ENCODE data around the gene ATG10. TPM values are rescaled to one million over a fixed set of nuclear protein-coding genes. Genes with fewer than 3 reads are reported as not detected.

Gene ATG10
- total RNA-seq, 4 donors from 2014 or later: 1.0 to 15.4 (median 6.5) TPM

- intact Hi-C loops (cut with DNase I; ENCODE audit: low total_unique reads): no loop called here
- Histone ChIP-seq H3K36me3 (no peaks in the 10 kb centered on the region), H3K27me3 (no peaks in the 10 kb centered on the region), H3K9me3 (no peaks in the 10 kb centered on the region), H3K4me1 (no peaks in the 10 kb centered on the region), H3K4me3 (peak overlapping the region; percentile 80 to 87), H3K27ac (peak overlapping the region; percentile 84 to 90)
- DNase-seq: no peak
- TF ChIP-seq, protein P1, sequence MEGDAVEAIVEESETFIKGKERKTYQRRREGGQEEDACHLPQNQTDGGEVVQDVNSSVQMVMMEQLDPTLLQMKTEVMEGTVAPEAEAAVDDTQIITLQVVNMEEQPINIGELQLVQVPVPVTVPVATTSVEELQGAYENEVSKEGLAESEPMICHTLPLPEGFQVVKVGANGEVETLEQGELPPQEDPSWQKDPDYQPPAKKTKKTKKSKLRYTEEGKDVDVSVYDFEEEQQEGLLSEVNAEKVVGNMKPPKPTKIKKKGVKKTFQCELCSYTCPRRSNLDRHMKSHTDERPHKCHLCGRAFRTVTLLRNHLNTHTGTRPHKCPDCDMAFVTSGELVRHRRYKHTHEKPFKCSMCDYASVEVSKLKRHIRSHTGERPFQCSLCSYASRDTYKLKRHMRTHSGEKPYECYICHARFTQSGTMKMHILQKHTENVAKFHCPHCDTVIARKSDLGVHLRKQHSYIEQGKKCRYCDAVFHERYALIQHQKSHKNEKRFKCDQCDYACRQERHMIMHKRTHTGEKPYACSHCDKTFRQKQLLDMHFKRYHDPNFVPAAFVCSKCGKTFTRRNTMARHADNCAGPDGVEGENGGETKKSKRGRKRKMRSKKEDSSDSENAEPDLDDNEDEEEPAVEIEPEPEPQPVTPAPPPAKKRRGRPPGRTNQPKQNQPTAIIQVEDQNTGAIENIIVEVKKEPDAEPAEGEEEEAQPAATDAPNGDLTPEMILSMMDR (IDR thresholded peaks at IDR 0.05): no peak
- TF ChIP-seq POLR2A (IDR thresholded peaks at IDR 0.05): no peak
These were observed 305.8 kb downstream of the ATG10 start for GRCh38 chr5:82277613-82277986.

GRCh38 chr5:82277987-82278710 is 306.3 kb downstream of the ATG10 start, which contains the start of gene RPS23:
Gene RPS23 (minus strand): TSS chr5:82278354. CDS start chr5:82278323, 31 bp downstream.
- Histone ChIP-seq H3K27me3 (no peaks in the 10 kb centered on the region), H3K4me1 (no peaks in the 10 kb centered on the region), H3K4me3 (peak within 1 kb of the TSS; percentile 80 to 87), H3K27ac (peak within 1 kb of the TSS; percentile 84 to 90), H3K36me3 (no peaks in the 10 kb centered on the region), H3K9me3 (no peaks in the 10 kb centered on the region)
- DNase-seq: peak; percentile 88 to 89
- TF ChIP-seq, protein P1 (IDR thresholded peaks at IDR 0.05): peak in 2 of 4 experiments; percentile 10 to 28
- peak; percentile 28 to 56 for TF ChIP-seq POLR2A (IDR thresholded peaks at IDR 0.05)
- intact Hi-C loops (cut with DNase I; ENCODE audit: low total_unique reads): no loop called here

DNA sequence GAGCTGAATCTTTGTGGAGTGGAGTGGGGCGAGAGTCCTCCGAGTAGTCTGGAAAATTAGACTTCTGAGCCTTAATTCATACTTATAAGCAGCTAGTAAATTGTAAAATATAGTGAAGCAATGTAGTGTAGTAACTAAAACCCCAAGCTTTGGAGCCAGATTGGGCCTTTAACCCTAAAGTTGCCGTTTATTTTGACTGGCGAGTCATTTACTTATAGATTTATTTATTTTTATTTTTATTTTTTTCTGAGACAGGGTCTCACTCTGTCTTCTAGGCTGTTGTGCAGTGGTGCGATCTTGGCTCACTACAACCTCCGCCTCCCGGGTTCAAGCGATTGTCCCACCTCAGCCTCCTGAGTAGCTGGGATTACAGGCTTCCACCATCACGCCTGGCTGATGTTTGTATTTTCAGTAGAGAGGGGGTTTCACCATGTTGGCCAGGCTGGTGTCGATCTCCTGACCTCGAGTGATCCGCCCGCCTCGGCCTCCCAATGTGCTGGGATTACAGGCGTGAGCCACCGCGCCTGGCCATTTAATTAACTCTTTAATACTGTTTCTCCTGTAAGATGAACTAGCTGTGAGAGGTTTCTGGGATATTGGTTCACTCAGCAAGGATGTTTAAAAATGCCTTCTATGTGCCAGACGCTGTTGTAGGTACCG is 307.0 kb downstream of the ATG10 start:
- Histone ChIP-seq H3K27ac (peak overlapping the region; percentile 84 to 90), H3K36me3 (no peaks in the 10 kb centered on the region), H3K4me3 (peak overlapping the region; percentile 80 to 87), H3K9me3 (no peaks in the 10 kb centered on the region), H3K27me3 (no peaks in the 10 kb centered on the region), H3K4me1 (no peaks in the 10 kb centered on the region)
- TF ChIP-seq, protein P1 (IDR thresholded peaks at IDR 0.05): no peak
- no peak for TF ChIP-seq POLR2A (IDR thresholded peaks at IDR 0.05)
- intact Hi-C loops (cut with DNase I; ENCODE audit: low total_unique reads): no loop called here
- DNase-seq: no peak

- Histone ChIP-seq H3K9me3 (no peaks in the 10 kb centered on the region), H3K36me3 (no peaks in the 10 kb centered on the region), H3K4me1 (no peaks in the 10 kb centered on the region), H3K4me3 (no peak overlapping the region), H3K27me3 (no peaks in the 10 kb centered on the region), H3K27ac (no peak overlapping the region)
- TF ChIP-seq POLR2A (IDR thresholded peaks at IDR 0.05): no peak
- TF ChIP-seq, protein P1 (IDR thresholded peaks at IDR 0.05): no peak
- no peak for DNase-seq
- intact Hi-C loops (cut with DNase I; ENCODE audit: low total_unique reads): no loop called here
These were observed 312.1 kb downstream of the ATG10 start for GRCh38 chr5:82283893-82284292.

- Histone ChIP-seq H3K9me3 (no peaks in the 10 kb centered on the region), H3K27me3 (no peaks in the 10 kb centered on the region), H3K4me3 (no peak overlapping the region), H3K27ac (no peak overlapping the region), H3K36me3 (no peaks in the 10 kb centered on the region), H3K4me1 (no peaks in the 10 kb centered on the region)
- intact Hi-C loops (cut with DNase I; ENCODE audit: low total_unique reads): no loop called here
- TF ChIP-seq, protein P1 (IDR thresholded peaks at IDR 0.05): no peak
- no peak for TF ChIP-seq POLR2A (IDR thresholded peaks at IDR 0.05)
- no peak for DNase-seq
These were observed 313.4 kb downstream of the ATG10 start for GRCh38 chr5:82285206-82285605.

Data from uterus (tissue), 4 donors.